A549 treated with AZD9567 at 1 μM for 4 hours (cell line): Measurements from ENCODE around the gene CLIC3. TPM values are rescaled to one million over a fixed set of nuclear protein-coding genes. Genes with fewer than 3 reads are reported as not detected.

Source experiments
- total RNA-seq: library from RNA; stranded (reverse); fragments of 200-300 nt; extraction: Qiagen RNA extraction; gene quantifications from 5 replicates; pipeline ENCODE4 v1.2.3, GENCODE V29; 2022; ENCODE audit not compliant: insufficient read depth

The CLIC3 gene
- 4.0 to 4.9 TPM (median 4.4 TPM) in 4 of 5 replicates, not detected in the other for total RNA-seq

GRCh38 chr9:136996361-136997292 lies at the start of gene CLIC3:
TSS of gene CLIC3 (minus strand) at chr9:136996568. CDS start at chr9:136996543, 25 bp downstream.

GRCh38 chr9:137031904-137032640 lies 35.7 kb upstream of the CLIC3 start, which contains the start of gene FUT7:
TSS of gene FUT7 (minus strand) at chr9:137032088. CDS start at chr9:137031991, 97 bp downstream.

GRCh38 chr9:137027369-137028262 lies 31.2 kb upstream of the CLIC3 start, which contains the start of gene ABCA2:
TSS of gene ABCA2 (minus strand) at chr9:137028237. CDS start at chr9:137028140, 97 bp downstream.

GRCh38 chr9:136991993-136992818 lies 4.2 kb downstream of the CLIC3 start, which contains the start of gene PAXX:
TSS of gene PAXX (plus strand) at chr9:136992422. CDS start at chr9:136992444, 22 bp downstream.

GRCh38 chr9:136982232-136983051 lies 13.9 kb downstream of the CLIC3 start, which contains the start of gene LCNL1:
TSS of gene LCNL1 (plus strand) at chr9:136982993. CDS start at chr9:136983587, 594 bp downstream.

GRCh38 chr9:136977223-136977622 lies 19.1 kb downstream of the CLIC3 start, which contains the start of gene PTGDS:
TSS of gene PTGDS (plus strand) at chr9:136977504. CDS start at chr9:136977579, 75 bp downstream.

GRCh38 chr9:136951541-136952320 lies 44.6 kb downstream of the CLIC3 start, which contains the start of gene LCN12:
TSS of gene LCN12 (plus strand) at chr9:136952273. CDS start at chr9:136952328, 55 bp downstream.

Other genes starting within 250 kb of the CLIC3 start
- not detected in 5 replicates for gene LCN6, start 248.0 kb downstream of the CLIC3 start, total RNA-seq
- gene LCN8, start 238.3 kb downstream of the CLIC3 start, total RNA-seq: not detected in 5 replicates
- gene LCN15, start 232.1 kb downstream of the CLIC3 start, total RNA-seq: 0.05 to 0.08 TPM (median 0.05 TPM) in 3 of 5 replicates, not detected in the others
- gene TMEM141, start 205.2 kb downstream of the CLIC3 start, total RNA-seq: 58.2 to 81.2 TPM (median 76.7 TPM) in 5 replicates
- gene CCDC183, start 200.2 kb downstream of the CLIC3 start, total RNA-seq: 0.39 to 0.89 TPM (median 0.44 TPM) in 4 of 5 replicates, not detected in the other
- 56.0 to 85.9 TPM (median 80.1 TPM) in 5 replicates for gene RABL6, start 188.6 kb downstream of the CLIC3 start, total RNA-seq
- gene AJM1, start 154.1 kb downstream of the CLIC3 start, total RNA-seq: 1.9 to 5.0 TPM (median 4.5 TPM) in 5 replicates
- 301 to 333 TPM (median 305 TPM) in 5 replicates for gene PHPT1, start 147.2 kb downstream of the CLIC3 start, total RNA-seq
- 3.8 to 5.7 TPM (median 4.6 TPM) in 5 replicates for gene MAMDC4, start 144.2 kb downstream of the CLIC3 start, total RNA-seq
- gene EDF1, start 130.3 kb downstream of the CLIC3 start, total RNA-seq: 355 to 516 TPM (median 465 TPM) in 5 replicates
- gene TRAF2, start 110.1 kb downstream of the CLIC3 start, total RNA-seq: 28.1 to 60.7 TPM (median 48.5 TPM) in 5 replicates
- 62.3 to 108 TPM (median 104 TPM) in 5 replicates for gene FBXW5, start 51.8 kb downstream of the CLIC3 start, total RNA-seq
- gene C8G, start 51.3 kb downstream of the CLIC3 start, total RNA-seq: 1.0 to 1.7 TPM (median 1.3 TPM) in 4 of 5 replicates, not detected in the other
- 1.3 to 2.0 TPM (median 1.6 TPM) in 4 of 5 replicates, not detected in the other for gene LCN12, start 44.3 kb downstream of the CLIC3 start, total RNA-seq
- 0.14 to 0.73 TPM (median 0.66 TPM) in 4 of 5 replicates, not detected in the other for gene PTGDS, start 19.1 kb downstream of the CLIC3 start, total RNA-seq
- gene LCNL1, start 13.6 kb downstream of the CLIC3 start, total RNA-seq: 0.02 to 0.14 TPM (median 0.10 TPM) in 4 of 5 replicates, not detected in the other
- gene PAXX, start 4.1 kb downstream of the CLIC3 start, total RNA-seq: 24.8 to 86.1 TPM (median 80.8 TPM) in 5 replicates
- 20.0 to 29.5 TPM (median 27.5 TPM) in 5 replicates for gene ABCA2, start 31.7 kb upstream of the CLIC3 start, total RNA-seq
- 0.03 to 0.09 TPM (median 0.03 TPM) in 4 of 5 replicates, not detected in the other for gene FUT7, start 35.5 kb upstream of the CLIC3 start, total RNA-seq
- 49.4 to 88.3 TPM (median 87.7 TPM) in 5 replicates for gene NPDC1, start 49.6 kb upstream of the CLIC3 start, total RNA-seq
- 1.4 to 3.0 TPM (median 2.6 TPM) in 5 replicates for gene ENTPD2, start 57.5 kb upstream of the CLIC3 start, total RNA-seq
- gene SAPCD2, start 74.0 kb upstream of the CLIC3 start, total RNA-seq: 14.9 to 28.4 TPM (median 24.6 TPM) in 5 replicates
- gene UAP1L1, start 80.9 kb upstream of the CLIC3 start, total RNA-seq: 9.8 to 16.4 TPM (median 11.7 TPM) in 5 replicates
- gene MAN1B1, start 90.4 kb upstream of the CLIC3 start, total RNA-seq: 40.8 to 56.5 TPM (median 52.7 TPM) in 5 replicates
- gene DPP7, start 118.2 kb upstream of the CLIC3 start, total RNA-seq: 65.1 to 122 TPM (median 115 TPM) in 5 replicates
- 0.19 to 0.95 TPM (median 0.29 TPM) in 4 of 5 replicates, not detected in the other for gene GRIN1, start 142.6 kb upstream of the CLIC3 start, total RNA-seq
- gene LRRC26, start 173.5 kb upstream of the CLIC3 start, total RNA-seq: 0.99 to 1.8 TPM (median 1.3 TPM) in 4 of 5 replicates, not detected in the other
- gene TMEM210, start 175.5 kb upstream of the CLIC3 start, total RNA-seq: not detected in 5 replicates
- gene ANAPC2, start 192.0 kb upstream of the CLIC3 start, total RNA-seq: 23.3 to 39.2 TPM (median 38.3 TPM) in 5 replicates
- gene SSNA1, start 192.1 kb upstream of the CLIC3 start, total RNA-seq: 119 to 158 TPM (median 150 TPM) in 5 replicates
- 9.3 to 14.1 TPM (median 12.9 TPM) in 5 replicates for gene TPRN, start 204.2 kb upstream of the CLIC3 start, total RNA-seq
- 32.0 to 48.4 TPM (median 46.4 TPM) in 5 replicates for gene TMEM203, start 209.1 kb upstream of the CLIC3 start, total RNA-seq
- gene NDOR1, start 209.1 kb upstream of the CLIC3 start, total RNA-seq: 10.9 to 20.2 TPM (median 20.0 TPM) in 5 replicates
- 1.7 to 2.3 TPM (median 1.8 TPM) in 4 of 5 replicates, not detected in the other for gene RNF208, start 225.7 kb upstream of the CLIC3 start, total RNA-seq
- gene CYSRT1, start 228.6 kb upstream of the CLIC3 start, total RNA-seq: 1.7 to 4.2 TPM (median 3.2 TPM) in 5 replicates
- gene RNF224, start 230.9 kb upstream of the CLIC3 start, total RNA-seq: 0.17 to 0.29 TPM (median 0.22 TPM) in 4 of 5 replicates, not detected in the other
- 0.06 to 0.14 TPM (median 0.10 TPM) in 4 of 5 replicates, not detected in the other for gene SLC34A3, start 234.3 kb upstream of the CLIC3 start, total RNA-seq
- gene TUBB4B, start 244.7 kb upstream of the CLIC3 start, total RNA-seq: 802 to 950 TPM (median 862 TPM) in 5 replicates